Ovary (tissue), 9 donors: Measurements from ENCODE around the gene OBSCN. TPM values are rescaled to one million over a fixed set of nuclear protein-coding genes. Genes with fewer than 3 reads are reported as not detected.
A peak's percentile ranks its signal among the peaks of the same experiment; 100 is the strongest.

Experiments used
- DNase-seq, 5 donors: peaks; one replicate each; pipeline ENCODE4 v3.0.0-alpha.2; 2019 to 2020
- H3K27ac ChIP-seq, 2 donors: fragments of 200-600 bp; one replicate each; pipeline versions ENCODE4 v1.5.1 to v1.8.0; 2019 to 2022
- H3K27me3 ChIP-seq: fragments of 200-600 bp; one replicate; pipeline ENCODE4 v1.8.0; 2022
- H3K36me3 ChIP-seq: fragments of 200-600 bp; sonication (generic); one replicate; pipeline ENCODE4 v1.5.1; 2019
- H3K4me1 ChIP-seq: one replicate; pipeline ENCODE4 v1.8.1; 2013; ENCODE audit warnings: mild to moderate bottlenecking, moderate library complexity; ENCODE audit not compliant: insufficient read depth
- H3K4me3 ChIP-seq: fragments of 200-600 bp; sonication (generic); one replicate; pipeline ENCODE4 v1.5.1; 2017
- H3K9me3 ChIP-seq, 2 donors: fragments of 200-600 bp in 1 of 2; sonication (generic) in 1 of 2; one replicate each; pipeline versions ENCODE4 v1.5.1 to v1.8.1; 2013 to 2019; ENCODE audit warnings: mild to moderate bottlenecking in 1 of 2, moderate library complexity in 1 of 2
- CTCF ChIP-seq, 3 donors: fragments of 450-650 bp in 2 of 3; fragments of 200-600 bp in 1 of 3; IDR thresholded peaks; one replicate each; pipeline versions ENCODE4 v1.5.1 to v1.8.0; 2016 to 2022; ENCODE audit warnings: antibody characterized with exemption in 3 of 3, mild to moderate bottlenecking in 1 of 3
- EP300 ChIP-seq: sonication (generic); formaldehyde crosslinking; IDR thresholded peaks from one replicate; pipeline ENCODE4 v1.6.1; 2017; ENCODE audit warnings: antibody characterized with exemption
- POLR2A ChIP-seq: fragments of 450-650 bp; IDR thresholded peaks from one replicate; pipeline ENCODE4 v1.6.1; 2017; ENCODE audit warnings: antibody characterized with exemption, mild to moderate bottlenecking, moderate library complexity
- WGBS, 3 donors: extraction: QIAGEN DNeasy Blood & Tissue Kit in 1 of 3; methylation state at CpG; one replicate each; pipeline versions ENCODE4 v1.1.5 to v1.1.7; 2013 to 2017; 5-methylcytosine and 5-hydroxymethylcytosine counted together
- intact Hi-C, 4 donors: fragments of 100-400 bp; cut with DNase I; formaldehyde crosslinking; loops; one replicate each; pipeline versions ENCODE4 v1.11.0 to v1.15.1; 2022 to 2023
- polyA plus RNA-seq, 2 donors: library from polyadenylated mRNA; stranded (reverse); fragments of 200-250 nt in 1 of 2; fragments of 350-450 nt in 1 of 2; fragmentation: Illumina TruSeq in 1 of 2; extraction: RNeasy Lipid Tissue Mini Kit (QIAGEN cat#74804) in 1 of 2; gene quantifications; one replicate each; pipeline ENCODE4 v1.2.3, GENCODE V29; 2013 to 2014
- total RNA-seq, 7 donors: library from RNA; depleted of rRNA in 2 of 7; stranded (reverse); fragments of >200 nt in 2 of 7; fragmentation: NEBNext Ultra II Directional in 3 of 7; extraction: Animal tissue kit (Norgen Biotek cat#: 25700) in 3 of 7; gene quantifications; one replicate each; pipeline versions ENCODE4 v1.1.0 to v1.2.4, GENCODE V29; 2016 to 2023
- donor health status: DM: no; HTN: no; CAD: no; lungs with moderate emphysema.
- donor health status: DM: no; HTN: no; CAD: no.
- donor health status: Bipolar disorder and iron deficiency.
- donor health status: DM: yes; HTN: yes; CAD: no.
- donor health status: DM: no; HTN: no; CAD: no.
- donor health status: DM: yes; HTN: yes; CAD: no.

The OBSCN gene
- total and polyA plus RNA-seq, 9 donors: 3.5 to 37.1 (median 29.0) TPM

GRCh38 chr1:228337031-228337564, 129.3 kb downstream of the OBSCN start:
- peak in 4 of 5 donors; percentile 6 to 28 (median 8) for DNase-seq
- Histone ChIP-seq H3K4me3 (no peak overlapping the region), H3K27me3 (no peaks in the 10 kb centered on the region), H3K4me1 (no peaks in the 10 kb centered on the region), H3K9me3 (no peaks in the 10 kb centered on the region), H3K27ac (no peak overlapping the region), H3K36me3 (no peaks in the 10 kb centered on the region)
- TF ChIP-seq EP300 (no peak), POLR2A (no peak), CTCF (IDR thresholded peaks at IDR 0.05) (no peak)
- intact Hi-C loops: no loop called here
- WGBS, 3 donors: 89 to 92% (median 90%) methylated on average over 15 of the region's 15 CpGs

- Histone ChIP-seq H3K4me3 (no peak overlapping the region), H3K4me1 (no peaks in the 10 kb centered on the region), H3K9me3 (no peaks in the 10 kb centered on the region), H3K27ac (no peak overlapping the region), H3K27me3 (no peaks in the 10 kb centered on the region), H3K36me3 (no peaks in the 10 kb centered on the region)
- intact Hi-C loops: no loop called here
- TF ChIP-seq POLR2A (no peak), CTCF (IDR thresholded peaks at IDR 0.05) (no peak), EP300 (no peak)
- DNase-seq: peak; percentile 5 to 26 (median 16)
- WGBS, 3 donors: 82 to 92% (median 86%) methylated on average over 18 to 26 of the region's 26 CpGs
Observed at GRCh38 chr1:228337711-228338520, 130.1 kb downstream of the OBSCN start.

GRCh38 chr1:228338521-228339051, 130.7 kb downstream of the OBSCN start:
- WGBS, 3 donors: 86 to 92% (median 89%) methylated on average over 19 to 21 of the region's 21 CpGs
- peak in 4 of 5 donors; percentile 6 to 23 (median 10) for DNase-seq
- Histone ChIP-seq H3K9me3 (no peaks in the 10 kb centered on the region), H3K27me3 (no peaks in the 10 kb centered on the region), H3K4me3 (no peak overlapping the region), H3K36me3 (no peaks in the 10 kb centered on the region), H3K4me1 (no peaks in the 10 kb centered on the region), H3K27ac (no peak overlapping the region)
- intact Hi-C loops: no loop called here
- TF ChIP-seq POLR2A: no peak
- no peak for TF ChIP-seq EP300
- no peak for TF ChIP-seq CTCF (IDR thresholded peaks at IDR 0.05)

- no peaks in the 10 kb centered on the region for H3K27me3 ChIP-seq
- WGBS, 3 donors: 89 to 95% (median 93%) methylated on average over 9 of the region's 9 CpGs
- no peak overlapping the region for H3K4me3 ChIP-seq
- intact Hi-C loops: no loop called here
- H3K9me3 ChIP-seq: no peaks in the 10 kb centered on the region
- no peak for TF ChIP-seq EP300
- no peak for TF ChIP-seq POLR2A
- peak in 3 of 5 donors; percentile 4 to 7 (median 5) for DNase-seq
- no peaks in the 10 kb centered on the region for H3K36me3 ChIP-seq
- H3K27ac ChIP-seq: no peak overlapping the region
- no peaks in the 10 kb centered on the region for H3K4me1 ChIP-seq
Observed at GRCh38 chr1:228339059-228339704, 131.3 kb downstream of the OBSCN start.
